C1 segment of cervical spinal cord (tissue), 14 donors: Measurements from ENCODE around the gene ADGRD2.

Source experiments
- DNase-seq, 14 donors: peaks; one replicate each; lab custom pipeline; 2025; lab: John Stamatoyannopoulos, UW

The ADGRD2 gene

DNA sequence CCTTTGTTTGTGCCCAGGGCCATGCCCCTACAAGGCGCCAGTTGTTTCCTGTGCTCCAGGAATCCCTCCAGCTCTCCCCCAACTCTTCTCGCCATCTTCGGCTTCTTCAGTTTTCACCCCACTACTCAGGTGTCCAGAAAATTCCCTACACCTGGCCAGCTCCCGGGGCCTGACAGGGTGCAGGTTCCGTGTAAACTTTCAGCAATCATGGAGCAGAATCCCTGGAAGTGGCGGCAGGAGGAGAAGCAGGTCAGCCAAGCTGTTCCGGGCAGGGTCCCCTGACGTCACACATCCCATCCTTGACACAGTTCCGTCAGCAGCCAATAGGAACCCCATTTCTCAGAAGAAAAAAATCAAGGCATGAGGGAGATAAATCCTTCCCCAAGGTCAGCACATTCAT lies 12.2 kb upstream of the ADGRD2 start:
- no peak for DNase-seq

DNA sequence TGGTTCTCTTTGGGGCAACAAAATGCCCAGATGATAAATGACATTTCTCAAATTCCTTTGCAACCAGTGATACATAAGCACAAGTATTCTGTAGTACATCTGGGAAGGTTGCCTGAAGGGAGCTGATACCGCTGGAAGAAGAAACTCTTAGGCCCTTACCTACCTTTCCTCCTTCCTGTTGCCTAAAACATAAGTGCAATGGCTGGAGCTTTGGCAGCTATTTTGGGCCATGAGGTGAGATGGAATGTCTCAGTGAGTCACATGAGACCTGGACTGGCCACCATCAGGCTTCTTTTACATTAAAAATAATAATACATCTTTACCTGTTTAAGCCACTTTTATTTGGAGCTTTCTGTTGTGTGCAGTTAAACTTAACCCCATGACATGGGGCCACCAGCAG lies 11.2 kb upstream of the ADGRD2 start:
- DNase-seq = no peak

DNA sequence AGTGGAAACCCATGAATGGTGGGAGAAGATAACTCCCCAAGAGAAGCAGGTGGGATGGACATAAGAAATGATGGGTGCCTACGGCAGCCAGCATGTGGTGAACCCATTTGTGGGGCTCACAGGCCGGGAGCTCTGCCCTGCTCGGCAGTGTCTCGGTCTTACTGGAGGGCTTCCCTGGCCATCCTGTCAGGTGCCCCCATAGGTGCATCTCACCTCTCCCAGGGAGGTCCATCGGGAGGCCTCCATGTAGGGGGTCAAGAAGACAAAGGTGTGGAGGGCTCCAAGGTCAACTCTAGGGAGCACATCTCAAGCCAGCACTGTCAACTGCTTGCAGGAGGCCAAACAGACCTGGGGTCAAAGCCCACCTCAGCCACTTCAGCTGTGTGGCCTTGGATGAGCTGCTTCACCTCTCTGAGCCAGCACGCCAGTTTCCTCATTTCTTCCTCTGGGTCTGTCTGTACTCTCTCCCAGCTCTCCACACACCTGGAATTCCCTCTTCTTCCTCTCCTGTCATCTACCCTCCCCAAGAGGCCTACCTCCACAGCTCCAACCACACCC lies 10.5 kb upstream of the ADGRD2 start:
- no peak for DNase-seq

DNA sequence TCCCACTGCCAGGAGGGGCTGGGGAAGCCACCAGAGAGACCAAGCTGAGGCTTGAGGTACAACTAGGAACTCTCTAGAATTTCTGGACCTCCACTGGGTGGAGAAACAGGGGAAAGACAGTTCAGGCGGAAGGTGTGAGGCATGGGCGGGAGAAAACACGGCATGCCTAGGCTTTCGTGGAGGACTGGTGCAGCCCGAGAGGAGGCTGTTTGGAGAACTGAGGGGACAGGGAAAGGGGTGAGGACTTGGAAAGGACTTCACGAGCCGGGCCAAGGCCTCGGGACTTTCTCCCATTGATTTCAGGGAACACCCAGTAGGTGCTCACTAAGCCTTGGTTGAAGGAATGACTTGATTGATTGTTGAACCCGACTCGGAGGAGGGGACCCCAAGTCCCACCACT lies 9.5 kb upstream of the ADGRD2 start:
- DNase-seq = no peak

DNA sequence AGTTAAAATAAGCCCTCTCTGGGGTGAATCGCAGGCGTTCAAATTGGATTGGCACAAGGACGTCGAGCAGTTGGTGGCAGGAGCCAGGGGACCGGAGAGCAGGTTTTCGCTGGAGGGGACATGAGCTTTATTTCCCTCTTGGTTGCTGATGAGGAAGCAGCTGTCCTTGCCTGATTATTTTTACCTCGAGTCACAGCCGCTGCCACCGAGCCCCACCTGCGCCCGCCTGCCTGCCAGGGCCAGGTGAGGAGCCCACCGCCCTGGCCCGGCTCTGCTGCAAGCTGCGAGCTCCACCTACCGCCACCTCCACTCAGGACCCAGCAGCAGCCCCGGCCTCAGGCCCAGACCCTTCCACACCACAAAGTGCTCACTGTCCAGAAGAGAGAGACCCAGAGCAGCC lies 9.0 kb upstream of the ADGRD2 start:
- no peak for DNase-seq

DNA sequence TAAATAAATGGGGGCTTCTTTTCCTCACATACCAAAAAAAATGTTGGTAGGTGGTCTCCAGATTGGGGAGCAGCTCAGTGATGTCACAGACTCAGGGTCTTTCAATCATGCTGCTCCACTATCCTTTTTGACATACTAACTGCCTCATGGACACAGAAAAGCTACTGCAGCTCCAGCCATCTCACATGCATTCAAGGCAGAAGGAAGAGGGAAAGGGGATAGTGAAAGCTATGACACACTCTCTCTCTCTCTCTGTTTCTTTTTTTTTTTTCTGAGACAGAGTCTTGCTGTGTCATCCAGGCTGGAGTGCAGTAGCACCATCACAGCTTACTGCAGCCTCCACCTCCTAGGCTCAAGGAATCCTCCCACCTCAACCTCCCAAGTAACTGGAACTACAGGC lies 7.9 kb upstream of the ADGRD2 start:
- DNase-seq = no peak

DNA sequence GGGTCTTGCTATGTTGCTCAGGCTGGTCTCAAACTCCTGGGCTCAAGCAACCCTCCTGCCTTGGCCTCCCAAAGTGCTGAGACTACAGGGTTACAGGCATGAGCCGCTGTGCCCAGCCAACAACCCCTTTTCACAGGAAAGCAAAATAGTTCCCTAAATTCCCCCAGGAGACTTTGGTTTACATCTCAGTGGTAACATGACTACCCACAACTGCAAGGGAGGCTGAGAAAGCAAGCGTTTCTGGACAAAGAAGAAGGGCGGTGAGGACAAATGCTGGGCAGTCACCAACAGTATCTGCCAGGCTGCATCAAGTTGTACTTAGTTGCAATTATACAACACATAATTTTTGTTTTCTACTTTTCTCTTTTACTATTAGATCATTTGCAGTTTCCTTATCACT lies 7.4 kb upstream of the ADGRD2 start:
- no peak for DNase-seq

DNA sequence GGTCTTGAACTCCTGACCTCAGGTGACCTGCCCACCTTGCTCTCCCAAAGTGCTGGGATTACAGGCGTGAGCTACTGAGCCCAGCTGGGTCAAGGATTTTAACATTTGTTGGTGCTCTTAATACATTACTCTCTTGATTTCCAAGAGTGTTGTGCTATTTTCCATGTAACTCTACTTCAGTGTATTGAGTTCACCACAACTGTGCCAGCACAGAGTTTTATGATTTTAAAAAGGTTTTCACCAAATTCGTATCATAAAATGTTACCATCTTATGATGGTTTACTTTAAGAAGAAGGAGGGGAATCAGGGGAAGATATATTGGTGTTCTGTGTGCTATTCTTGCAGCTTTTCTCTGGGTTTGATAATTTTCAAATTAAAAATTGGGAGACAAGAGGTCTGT lies 6.6 kb upstream of the ADGRD2 start:
- no peak for DNase-seq

DNA sequence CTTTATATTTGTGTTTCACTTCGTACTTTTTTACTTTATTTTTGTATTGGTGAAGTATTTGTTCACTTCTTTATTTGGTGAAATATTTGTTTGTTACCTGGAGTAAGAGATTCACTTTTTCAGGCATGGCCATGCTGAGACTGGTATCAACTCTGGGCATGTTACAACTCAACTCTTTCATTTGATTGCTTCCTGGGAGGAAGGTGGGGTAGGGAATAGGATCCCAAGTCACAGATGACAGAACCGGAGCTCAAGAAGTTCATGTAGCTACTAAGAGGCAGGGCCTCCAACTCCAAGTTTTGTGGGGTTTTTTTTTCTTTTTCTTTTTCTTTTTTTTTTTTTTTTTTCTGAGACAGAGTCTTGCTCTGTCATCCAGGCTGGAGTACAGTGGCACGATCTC lies 6.1 kb upstream of the ADGRD2 start:
- no peak for DNase-seq

DNA sequence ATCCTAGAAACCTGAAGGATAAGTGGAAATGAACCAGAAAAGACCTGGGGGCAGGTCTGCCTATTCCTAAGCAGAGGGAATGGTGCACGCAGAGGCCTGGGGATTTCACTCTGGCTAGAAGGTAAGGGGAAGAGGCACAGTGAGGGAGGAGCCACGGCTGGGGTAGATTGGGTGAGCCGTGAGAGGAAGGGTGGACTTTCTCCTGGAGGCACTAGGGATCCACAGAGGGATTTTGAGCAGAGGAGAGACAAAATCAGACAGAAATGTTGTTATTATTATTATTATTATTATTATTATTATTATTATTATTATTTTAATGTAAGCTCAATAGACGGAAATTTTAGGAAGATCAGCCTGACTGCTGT lies 3.0 kb upstream of the ADGRD2 start:
- DNase-seq = no peak

DNA sequence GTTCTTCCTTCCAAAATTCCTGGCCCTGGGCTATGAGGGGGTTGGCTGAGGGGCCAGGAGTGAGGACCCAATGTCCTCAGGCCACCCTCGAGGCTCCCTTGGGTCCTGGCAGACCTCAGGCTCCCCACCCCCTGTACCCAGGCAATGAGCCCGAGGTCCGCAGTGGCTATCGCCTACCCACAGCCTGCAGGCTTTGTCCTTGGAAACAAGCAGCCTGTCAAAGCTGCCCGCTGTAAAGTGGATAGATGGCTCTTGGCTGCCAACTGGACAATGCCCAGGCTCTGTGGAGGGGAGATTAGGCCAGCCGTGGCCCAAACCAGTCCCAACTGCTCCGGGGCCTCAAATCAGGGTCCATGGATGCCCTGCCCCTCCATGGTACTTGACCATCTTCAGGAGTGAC lies 2.2 kb upstream of the ADGRD2 start:
- DNase-seq = peak in 3 of 14 donors; percentile 16 to 26 (median 18)

DNA sequence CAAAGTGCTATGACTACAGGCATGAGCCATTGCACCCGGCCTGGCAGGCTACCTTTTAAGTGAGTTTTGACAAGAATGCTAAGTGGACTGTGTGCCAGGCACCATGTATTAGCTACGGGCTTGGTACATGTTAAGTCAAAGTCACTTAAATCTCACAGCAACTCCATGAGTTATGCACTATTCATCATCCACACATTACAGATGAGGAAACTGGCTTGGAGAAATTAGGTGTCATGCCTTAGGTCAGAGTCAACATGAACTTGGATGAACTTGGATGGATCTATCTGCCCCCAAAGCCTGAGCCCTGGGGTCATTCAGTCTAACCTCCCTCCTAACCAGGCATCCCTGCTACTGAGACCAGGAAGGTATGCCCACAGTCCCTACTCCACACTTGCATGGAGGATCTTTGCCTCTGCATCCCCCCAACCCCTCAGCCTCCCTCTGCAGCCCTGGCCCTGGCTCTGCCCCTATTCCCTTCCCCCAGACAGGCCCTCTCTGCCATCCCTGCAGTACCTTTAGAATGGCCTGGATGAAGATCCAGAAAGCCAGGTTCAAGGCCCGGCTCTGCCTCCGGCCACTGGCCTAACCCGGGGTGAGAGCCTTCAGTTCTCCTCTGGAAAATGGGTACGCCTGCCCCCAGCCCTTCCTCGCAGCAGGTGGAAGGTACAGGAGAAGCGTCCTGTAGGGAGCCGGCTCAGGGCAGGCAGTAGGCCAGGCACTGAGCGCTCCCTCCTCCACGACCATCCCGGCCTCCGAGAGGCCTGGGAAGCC lies 685 bp upstream of the ADGRD2 start:
- no peak for DNase-seq

DNA sequence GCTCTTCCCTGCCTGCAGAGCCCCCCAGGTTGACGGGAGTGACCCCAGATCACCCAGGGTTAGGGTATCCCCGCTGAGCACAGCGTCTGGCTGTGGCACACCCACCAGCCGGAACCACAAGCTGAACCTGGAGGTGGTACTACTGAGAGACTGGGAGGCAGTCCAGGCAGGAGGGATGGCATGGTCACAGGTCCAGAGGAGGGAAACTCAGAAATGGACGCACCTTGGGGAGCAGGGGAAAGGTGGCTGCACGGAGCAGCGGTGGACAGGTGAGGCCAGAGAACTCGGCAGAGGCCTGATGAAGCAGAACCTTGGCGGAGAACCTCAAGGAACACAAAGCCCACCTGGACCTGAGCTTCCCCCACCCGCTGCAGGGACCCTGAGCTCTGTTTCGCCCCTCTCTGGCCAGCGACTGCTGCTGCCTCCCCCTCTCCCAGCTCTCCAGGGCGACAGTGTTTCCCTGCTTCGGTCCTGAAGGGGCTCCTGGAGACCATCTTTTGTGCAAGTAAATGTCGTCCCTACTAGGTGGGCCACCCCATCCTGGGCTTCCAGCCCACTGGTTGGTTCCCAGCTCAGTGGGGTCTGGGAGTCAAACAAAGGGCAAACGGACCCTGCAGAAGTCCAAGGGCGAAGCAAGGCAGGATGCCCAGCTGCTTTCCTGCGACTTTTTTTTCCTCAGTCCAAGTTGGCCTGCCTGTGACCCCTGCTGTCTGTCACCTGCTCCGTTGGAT lies 845 bp downstream of the ADGRD2 start:
- DNase-seq = no peak

DNA sequence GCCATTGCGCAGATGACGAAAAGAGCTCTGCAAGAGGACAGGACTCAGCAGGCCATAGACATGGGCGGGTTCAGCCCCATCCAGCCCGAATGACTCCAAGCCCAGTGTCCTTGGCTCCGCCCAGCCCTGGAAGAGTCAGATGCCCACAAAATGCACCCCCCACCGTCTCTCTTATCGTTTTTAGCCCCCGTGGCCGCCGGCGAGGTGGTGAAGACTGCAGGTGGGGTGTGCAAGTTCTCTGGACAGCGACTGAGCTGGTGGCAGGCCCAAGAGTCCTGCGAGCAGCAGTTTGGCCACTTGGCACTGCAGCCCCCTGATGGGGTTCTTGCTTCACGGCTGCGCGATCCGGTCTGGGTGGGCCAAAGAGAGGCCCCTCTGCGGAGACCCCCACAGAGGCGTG lies 2.1 kb downstream of the ADGRD2 start:
- no peak for DNase-seq

DNA sequence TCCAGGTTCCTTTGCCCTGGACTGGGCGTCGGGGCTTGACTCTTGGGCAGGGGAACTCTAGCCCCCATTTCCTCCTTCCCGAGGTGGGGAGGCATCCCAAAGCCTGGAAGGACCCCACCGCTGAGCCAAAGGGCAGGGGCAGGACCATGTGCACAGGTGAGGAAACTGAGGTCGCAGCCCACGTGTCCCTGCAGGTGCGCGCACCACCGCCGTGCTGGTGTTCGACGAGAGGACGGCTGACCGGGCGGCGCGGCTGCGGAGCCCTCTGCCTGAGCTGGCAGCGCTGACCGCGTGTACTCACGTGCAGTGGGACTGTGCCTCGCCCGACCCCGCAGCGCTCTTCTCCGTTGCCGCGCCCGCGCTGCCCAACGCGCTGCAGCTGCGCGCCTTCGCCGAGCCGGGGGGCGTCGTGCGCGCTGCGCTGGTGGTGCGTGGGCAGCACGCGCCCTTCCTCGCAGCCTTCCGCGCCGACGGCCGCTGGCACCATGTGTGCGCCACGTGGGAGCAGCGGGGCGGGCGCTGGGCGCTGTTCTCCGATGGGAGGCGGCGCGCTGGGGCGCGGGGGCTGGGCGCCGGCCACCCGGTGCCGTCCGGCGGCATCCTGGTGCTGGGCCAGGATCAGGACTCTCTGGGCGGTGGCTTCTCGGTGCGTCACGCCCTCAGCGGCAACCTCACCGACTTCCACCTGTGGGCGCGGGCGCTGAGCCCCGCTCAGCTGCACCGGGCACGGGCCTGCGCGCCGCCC lies 2.8 kb downstream of the ADGRD2 start:
- DNase-seq = no peak

DNA sequence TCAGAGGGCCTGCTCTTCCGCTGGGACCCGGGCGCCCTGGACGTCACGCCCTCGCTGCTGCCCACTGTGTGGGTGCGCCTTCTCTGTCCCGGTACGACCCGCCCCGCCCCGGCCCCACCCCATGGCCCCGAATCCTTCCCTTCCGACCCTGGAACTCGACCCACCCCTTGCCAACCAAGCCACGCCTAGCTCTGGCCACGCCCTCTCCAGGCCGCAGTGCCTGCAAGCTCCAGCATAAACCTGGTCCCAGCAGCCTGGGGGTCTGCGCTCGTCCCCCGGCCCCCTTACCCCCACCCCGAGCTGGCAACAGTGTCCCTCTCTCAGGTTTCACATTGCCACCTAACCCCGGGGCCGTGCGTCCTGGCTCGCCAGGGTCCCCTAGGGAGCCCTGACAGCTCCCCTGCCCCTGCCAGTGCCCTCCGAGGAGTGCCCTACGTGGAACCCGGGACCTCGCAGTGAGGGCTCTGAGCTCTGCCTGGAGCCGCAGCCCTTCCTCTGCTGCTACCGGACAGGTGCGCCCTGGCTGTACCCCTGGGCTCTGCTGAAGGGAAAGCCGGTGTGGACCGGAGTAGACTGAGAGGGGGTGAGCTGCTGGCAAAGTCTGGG lies 3.4 kb downstream of the ADGRD2 start:
- no peak for DNase-seq

DNA sequence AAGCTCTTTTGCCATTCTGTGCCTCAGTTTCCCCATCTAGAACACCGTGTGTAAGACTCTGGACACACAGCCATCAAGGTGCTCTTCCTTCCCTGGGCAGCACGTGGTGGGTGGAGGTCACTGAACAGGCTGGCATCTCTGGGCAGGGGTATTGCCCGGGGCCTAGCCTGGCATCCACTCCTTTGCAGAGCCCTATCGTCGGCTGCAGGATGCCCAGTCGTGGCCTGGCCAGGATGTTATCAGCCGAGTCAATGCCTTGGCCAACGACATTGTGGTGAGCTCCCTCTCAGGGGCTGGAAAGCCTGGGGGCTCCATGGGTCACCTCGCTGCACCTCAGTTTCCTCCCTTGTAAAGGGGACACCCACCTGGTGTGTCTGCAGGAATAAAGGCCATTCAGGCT lies 4.0 kb downstream of the ADGRD2 start:
- no peak for DNase-seq

DNA sequence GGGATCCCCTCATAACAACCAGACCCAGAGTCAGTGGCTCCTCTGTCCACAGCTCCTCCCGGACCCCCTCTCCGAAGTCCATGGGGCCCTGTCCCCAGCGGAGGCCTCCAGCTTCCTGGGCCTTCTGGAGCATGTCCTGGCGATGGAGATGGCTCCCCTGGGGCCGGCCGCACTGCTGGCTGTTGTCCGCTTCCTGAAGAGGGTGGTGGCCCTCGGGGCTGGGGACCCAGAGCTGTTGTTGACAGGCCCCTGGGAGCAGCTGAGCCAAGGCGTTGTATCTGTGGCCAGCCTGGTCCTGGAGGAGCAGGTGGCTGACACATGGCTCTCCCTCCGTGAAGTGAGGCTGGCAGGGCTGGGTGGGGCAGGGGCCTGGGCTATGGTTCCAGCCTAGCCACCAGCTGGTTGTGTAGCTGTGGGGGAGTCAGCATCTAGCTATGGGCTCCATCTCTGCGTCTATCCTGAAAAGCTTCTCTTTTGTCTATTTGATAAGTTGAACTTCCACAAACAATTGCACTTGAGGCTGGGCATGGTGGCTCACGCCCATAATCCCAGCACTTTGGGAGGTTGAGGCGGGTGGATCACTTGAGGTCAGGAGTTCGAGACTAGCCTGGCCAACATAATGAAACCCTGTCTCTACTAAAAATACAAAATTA lies 4.7 kb downstream of the ADGRD2 start:
- DNase-seq = no peak

DNA sequence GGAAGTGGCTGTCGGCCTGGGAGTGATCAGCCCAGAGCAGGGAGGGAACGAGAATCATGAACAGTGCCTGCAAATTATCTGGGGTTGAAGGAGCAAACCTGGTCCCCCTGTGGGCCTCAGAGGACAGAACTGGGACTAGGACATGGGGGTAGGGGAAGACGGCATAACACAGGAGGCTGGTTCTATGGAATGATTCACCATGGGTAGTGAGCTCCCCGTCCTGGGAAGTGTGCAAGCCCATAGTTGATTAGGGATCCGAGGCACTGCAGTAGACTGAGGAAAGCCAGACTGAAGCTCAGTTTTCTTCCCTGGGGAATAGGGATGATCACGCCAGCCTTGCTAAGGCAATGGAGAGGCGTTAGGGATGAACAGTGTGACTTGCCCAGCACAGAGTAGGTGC lies 5.6 kb downstream of the ADGRD2 start:
- DNase-seq = no peak

DNA sequence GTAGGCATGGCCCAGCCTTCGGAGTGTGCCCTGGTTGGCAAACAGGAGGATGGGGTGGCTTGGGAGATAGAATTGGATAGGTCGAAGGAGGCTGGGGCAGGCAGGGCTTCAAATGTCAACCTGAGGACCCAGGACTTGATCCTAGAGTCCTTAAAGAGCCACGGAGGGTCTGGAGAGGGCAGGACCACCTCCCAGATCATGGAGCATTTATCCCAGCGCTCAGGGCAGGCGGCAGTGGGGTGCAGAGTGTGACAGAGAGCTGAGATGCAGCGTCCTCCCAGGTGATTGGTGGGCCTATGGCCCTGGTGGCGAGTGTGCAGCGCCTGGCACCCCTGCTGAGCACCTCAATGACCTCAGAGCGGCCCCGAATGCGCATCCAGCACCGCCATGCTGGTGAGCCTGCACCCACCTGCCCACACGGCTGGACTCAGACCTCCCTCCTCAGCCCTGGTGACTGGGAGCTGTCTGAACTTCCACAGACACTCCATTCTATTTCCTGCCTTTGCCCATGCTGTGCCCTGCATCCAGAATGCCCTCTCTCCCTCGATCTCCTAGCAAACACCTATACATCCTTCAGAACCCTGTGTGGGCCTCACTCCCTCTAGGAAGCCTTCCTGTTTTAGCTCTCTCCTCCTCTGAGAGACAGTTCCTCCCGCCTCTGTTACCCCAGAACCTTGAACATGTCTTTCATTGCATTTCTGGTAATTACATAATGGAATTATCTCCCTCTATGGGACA lies 6.3 kb downstream of the ADGRD2 start:
- DNase-seq = no peak
